Ishikawa (cell line): ENCODE data around the gene EPM2A.

ENCODE experiments used
- CEBPB ChIP-seq: IDR thresholded peaks from 2 replicates; pipeline ENCODE4 v1.6.1; 2012
- CREB1 ChIP-seq: IDR thresholded peaks from 2 replicates; pipeline ENCODE4 v1.6.1; 2012; ENCODE audit warnings: low read depth
- EGR1 ChIP-seq: IDR thresholded peaks from 2 replicates; pipeline ENCODE4 v1.6.1; 2012
- EP300 ChIP-seq: IDR thresholded peaks from 2 replicates; pipeline ENCODE4 v1.6.1; 2012; ENCODE audit warnings: borderline replicate concordance
- FOXM1 ChIP-seq: IDR thresholded peaks from 2 replicates; pipeline ENCODE4 v1.6.1; 2012; ENCODE audit warnings: low read depth, borderline replicate concordance
- NFIC ChIP-seq: IDR thresholded peaks from 2 replicates; pipeline ENCODE4 v1.6.1; 2012
- RAD21 ChIP-seq: IDR thresholded peaks from 2 replicates; pipeline ENCODE4 v1.6.1; 2012; ENCODE audit warnings: low read depth
- TAF1 ChIP-seq: IDR thresholded peaks from 2 replicates; pipeline ENCODE4 v1.6.1; 2012; ENCODE audit warnings: low read depth, mild to moderate bottlenecking
- TCF12 ChIP-seq: IDR thresholded peaks from 2 replicates; pipeline ENCODE4 v1.6.1; 2012; ENCODE audit warnings: low read depth
- TEAD4 ChIP-seq: IDR thresholded peaks from 2 replicates; pipeline ENCODE4 v1.6.1; 2012
- YY1 ChIP-seq: IDR thresholded peaks from 2 replicates; pipeline ENCODE4 v1.6.1; 2012; ENCODE audit warnings: low read depth
- ZBTB7A ChIP-seq: IDR thresholded peaks from 2 replicates; pipeline ENCODE4 v1.6.1; 2012; ENCODE audit warnings: low read depth
- TF ChIP-seq, protein P1 (sequence below): IDR thresholded peaks from 2 replicates; pipeline ENCODE4 v1.6.1; 2012; ENCODE audit warnings: low read depth, mild to moderate bottlenecking
- TF ChIP-seq, protein P2 (sequence below): IDR thresholded peaks from 2 replicates; pipeline ENCODE4 v1.6.1; 2012
- TF ChIP-seq, protein P3 (sequence below): IDR thresholded peaks from 2 replicates; pipeline ENCODE4 v1.6.1; 2012

EPM2A gene

DNA sequence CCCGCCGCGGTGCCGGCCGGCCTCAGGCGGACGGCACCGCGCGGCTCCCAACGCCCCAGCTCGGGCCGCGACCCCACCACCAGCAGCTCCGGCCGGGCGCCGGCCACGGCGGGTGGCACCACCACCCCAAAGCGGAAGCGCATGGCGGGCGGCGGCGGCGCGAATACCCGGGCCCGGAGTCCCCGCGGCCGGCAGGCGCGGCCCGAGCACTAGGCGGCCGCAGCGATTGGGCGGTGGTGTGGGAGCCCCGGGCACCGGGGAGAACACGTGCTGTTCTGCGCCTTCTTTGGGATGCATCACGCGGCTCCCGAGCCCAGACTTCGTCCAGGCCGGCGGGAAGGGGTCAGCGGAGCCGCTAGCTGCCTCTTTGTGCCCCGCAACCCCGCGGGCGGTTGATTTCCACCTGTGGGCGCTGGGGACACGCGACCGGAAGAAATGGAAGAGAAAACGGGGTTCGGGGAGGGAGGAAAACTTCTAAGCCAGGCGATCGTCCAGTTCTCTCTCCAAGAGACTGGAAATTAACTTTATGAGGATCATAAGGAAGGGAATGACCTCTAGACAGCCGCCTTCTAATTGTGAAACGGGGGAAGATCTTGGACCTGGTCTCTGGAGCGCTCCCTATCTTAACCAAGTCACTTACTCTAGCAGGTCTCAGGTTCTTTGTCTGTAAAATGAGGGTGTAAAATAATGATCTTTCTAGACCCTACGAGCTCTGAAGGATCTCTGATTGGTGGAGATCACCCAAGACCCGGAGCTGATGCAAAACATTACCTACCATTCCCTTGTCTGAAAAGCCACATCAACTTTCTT lies at the start of gene EPM2A:
Gene EPM2A (minus strand): TSS at position 165 of the 810 bp plus-strand sequence. CDS start 22 bp downstream, at position 143.
- TF ChIP-seq, protein P1, sequence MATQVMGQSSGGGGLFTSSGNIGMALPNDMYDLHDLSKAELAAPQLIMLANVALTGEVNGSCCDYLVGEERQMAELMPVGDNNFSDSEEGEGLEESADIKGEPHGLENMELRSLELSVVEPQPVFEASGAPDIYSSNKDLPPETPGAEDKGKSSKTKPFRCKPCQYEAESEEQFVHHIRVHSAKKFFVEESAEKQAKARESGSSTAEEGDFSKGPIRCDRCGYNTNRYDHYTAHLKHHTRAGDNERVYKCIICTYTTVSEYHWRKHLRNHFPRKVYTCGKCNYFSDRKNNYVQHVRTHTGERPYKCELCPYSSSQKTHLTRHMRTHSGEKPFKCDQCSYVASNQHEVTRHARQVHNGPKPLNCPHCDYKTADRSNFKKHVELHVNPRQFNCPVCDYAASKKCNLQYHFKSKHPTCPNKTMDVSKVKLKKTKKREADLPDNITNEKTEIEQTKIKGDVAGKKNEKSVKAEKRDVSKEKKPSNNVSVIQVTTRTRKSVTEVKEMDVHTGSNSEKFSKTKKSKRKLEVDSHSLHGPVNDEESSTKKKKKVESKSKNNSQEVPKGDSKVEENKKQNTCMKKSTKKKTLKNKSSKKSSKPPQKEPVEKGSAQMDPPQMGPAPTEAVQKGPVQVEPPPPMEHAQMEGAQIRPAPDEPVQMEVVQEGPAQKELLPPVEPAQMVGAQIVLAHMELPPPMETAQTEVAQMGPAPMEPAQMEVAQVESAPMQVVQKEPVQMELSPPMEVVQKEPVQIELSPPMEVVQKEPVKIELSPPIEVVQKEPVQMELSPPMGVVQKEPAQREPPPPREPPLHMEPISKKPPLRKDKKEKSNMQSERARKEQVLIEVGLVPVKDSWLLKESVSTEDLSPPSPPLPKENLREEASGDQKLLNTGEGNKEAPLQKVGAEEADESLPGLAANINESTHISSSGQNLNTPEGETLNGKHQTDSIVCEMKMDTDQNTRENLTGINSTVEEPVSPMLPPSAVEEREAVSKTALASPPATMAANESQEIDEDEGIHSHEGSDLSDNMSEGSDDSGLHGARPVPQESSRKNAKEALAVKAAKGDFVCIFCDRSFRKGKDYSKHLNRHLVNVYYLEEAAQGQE = no peak
- TF ChIP-seq, protein P2, sequence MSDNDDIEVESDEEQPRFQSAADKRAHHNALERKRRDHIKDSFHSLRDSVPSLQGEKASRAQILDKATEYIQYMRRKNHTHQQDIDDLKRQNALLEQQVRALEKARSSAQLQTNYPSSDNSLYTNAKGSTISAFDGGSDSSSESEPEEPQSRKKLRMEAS = peak; percentile 95
- TF ChIP-seq RAD21 = no peak
- TF ChIP-seq, protein P3, sequence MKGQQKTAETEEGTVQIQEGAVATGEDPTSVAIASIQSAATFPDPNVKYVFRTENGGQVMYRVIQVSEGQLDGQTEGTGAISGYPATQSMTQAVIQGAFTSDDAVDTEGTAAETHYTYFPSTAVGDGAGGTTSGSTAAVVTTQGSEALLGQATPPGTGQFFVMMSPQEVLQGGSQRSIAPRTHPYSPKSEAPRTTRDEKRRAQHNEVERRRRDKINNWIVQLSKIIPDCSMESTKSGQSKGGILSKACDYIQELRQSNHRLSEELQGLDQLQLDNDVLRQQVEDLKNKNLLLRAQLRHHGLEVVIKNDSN = peak; percentile 78
- TF ChIP-seq TAF1 = no peak
- no peak; the same call in 1 of the 2 replicates for TF ChIP-seq ZBTB7A
- peak; percentile 67 for TF ChIP-seq YY1
- no peak for TF ChIP-seq EGR1
- TF ChIP-seq CREB1 = no peak

DNA sequence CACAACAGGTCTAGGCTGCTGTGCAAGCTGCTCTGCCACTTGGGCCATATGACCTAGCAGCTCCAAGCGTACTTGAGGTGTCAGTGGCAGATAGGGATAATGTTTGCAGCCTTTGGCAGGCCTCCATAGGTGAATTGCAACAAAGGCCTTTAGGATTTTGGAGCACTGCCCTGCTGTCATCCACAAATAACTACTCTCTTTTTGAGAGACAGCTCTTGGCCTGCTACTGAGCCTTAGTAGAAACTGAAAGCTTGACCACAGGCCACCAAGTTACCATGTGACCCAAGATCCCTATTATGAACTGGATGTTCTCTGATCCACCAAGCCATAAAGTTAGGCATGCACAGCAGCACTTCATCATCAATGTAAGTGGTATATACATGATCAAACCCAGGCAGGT lies 49.4 kb upstream of the EPM2A start:
- no peak for TF ChIP-seq CEBPB
- TF ChIP-seq NFIC = no peak
- TF ChIP-seq, protein P1 = no peak
- TF ChIP-seq, protein P3 = no peak
- TF ChIP-seq EP300 = no peak

DNA sequence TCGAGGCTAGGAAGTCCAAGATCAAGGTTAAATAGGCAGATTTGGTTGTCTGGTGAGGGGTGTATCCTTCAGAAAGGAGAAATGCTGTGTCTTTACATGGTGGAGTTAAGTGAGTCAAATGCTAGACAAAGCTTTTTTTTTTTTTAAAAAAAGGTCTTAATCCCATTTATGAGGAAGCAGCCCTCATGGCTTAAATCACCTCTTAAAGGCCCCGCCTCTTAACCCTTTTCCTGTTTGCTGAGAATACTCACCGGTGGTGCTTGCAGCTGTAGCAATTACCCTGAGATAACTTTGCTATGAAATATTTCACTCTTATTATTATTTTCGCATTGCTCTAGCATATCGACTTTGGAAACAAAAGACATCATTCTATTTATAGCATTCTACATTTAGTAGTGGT lies 48.5 kb upstream of the EPM2A start:
- TF ChIP-seq YY1 (no peak), CEBPB (no peak), FOXM1 (no peak), EGR1 (no peak), TEAD4 (no peak), TCF12 (no peak), TAF1 (no peak), ZBTB7A (no peak), EP300 (no peak), RAD21 (no peak), CREB1 (no peak), NFIC (no peak)
- TF ChIP-seq, protein P1 = no peak
- TF ChIP-seq, protein P3 = no peak
- TF ChIP-seq, protein P2 = no peak

DNA sequence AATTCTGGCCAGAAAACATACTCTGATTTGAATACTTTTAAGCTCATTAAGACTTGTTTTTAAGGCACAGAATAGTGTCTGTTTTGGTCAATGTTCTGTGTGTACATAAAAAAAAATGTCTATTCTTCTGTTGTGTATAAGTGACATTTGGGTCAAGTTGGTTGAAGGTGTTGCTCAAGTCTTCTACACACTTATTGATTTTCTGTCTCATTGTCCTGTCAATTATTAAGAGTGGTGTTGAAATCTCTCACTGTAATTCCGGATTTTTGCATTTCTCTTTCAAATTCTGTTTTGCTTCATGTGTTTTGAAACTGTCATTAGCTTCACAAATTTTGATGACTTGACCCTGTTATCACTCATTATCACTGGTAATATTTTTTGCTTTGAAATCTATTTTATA lies 37.5 kb upstream of the EPM2A start:
- TF ChIP-seq ZBTB7A = no peak
- no peak for TF ChIP-seq EP300
- no peak for TF ChIP-seq FOXM1
- no peak for TF ChIP-seq CREB1
- no peak for TF ChIP-seq RAD21
- no peak for TF ChIP-seq TAF1
- TF ChIP-seq, protein P3 = no peak
- no peak for TF ChIP-seq TCF12
- TF ChIP-seq EGR1 = no peak
- TF ChIP-seq, protein P2 = no peak
- TF ChIP-seq YY1 = no peak
